ENCODE measurements around the gene GSG1.
"Not testable (repeated sequence)": the region's sequence is repeated elsewhere in the genome, so short reads cannot be mapped to it uniquely, and the experiment has no call there.

Gene GSG1

DNA sequence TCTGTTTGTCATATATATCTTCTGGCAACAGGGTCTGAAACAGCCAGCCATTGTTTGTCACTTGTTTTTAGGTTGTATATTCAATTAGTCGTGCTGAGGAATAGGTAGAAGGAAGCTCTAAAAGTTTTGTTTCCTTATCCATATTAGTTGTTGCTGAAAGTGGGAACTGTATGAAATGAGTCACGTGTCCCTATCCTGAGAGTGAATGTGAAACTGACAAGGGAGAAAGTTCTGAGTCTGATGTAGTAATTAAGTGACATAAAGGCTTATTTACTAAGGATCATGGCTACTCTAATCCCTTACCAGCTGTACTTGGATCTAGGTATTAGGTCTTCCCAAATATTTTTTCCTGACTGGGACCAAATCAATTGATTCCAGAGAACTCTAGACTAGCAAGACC is 42.9 kb downstream of the GSG1 start:
- DNase-seq (ENCODE audit: low spot score), result no peak

DNA sequence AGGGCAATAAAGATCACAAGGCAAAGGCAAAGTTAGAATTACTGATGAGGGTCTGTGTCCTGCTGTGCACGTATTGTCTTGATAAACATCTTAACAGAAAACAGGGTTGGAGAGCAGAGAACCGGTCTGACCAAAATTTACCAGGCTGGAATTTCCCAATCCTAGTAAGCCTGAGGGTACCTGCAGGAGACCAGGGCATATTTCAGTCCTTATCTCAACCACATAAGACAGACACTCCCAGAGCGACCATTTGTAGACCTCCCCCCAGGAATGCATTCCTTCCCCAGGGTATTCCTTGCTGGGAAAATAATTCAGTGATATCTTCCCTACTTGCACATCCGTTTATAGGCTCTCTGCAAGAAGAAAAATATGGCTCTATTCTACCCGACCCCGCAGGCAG is 49.9 kb downstream of the GSG1 start:
- not testable (repeated sequence) for DNase-seq (ENCODE audit: low spot score)

DNA sequence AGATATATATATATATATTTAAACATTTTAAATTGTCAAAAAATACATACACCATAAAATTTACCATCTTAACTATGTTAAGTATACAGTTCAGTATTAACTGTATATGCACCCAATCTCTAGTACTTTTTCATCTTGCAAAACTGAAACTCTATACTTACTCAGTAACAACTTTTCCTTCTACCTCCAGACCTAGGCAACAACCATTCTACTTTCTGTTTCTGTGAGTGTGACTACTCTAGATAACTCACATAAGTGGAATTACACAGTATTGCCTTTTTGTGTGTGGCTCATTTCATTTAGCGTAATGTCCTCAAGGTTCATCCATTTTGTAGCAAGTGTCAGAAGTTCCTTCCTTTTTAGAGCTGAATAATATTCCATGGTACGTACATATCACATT is 51.0 kb downstream of the GSG1 start:
- DNase-seq (ENCODE audit: low spot score), result no peak

DNA sequence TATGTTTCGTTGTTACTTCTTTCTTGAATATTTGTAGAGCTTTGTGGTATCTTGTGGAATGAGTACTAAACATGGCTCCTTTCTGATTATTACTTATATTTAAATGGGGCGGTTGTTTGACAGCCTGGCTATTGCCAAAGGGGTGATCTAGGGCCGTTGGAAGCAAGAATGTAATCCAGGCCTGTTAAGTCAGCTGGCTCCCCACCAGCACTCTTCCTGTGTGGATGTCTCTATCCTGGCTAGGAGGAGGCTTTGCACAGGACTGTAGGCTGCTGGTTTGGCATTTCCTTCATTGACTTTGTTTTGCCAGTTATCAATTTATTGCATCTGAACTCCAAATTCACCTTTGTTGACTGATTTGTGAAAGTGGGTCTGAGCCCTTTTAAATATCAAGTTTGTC is 53.7 kb downstream of the GSG1 start:
- no peak for DNase-seq (ENCODE audit: low spot score)

DNA sequence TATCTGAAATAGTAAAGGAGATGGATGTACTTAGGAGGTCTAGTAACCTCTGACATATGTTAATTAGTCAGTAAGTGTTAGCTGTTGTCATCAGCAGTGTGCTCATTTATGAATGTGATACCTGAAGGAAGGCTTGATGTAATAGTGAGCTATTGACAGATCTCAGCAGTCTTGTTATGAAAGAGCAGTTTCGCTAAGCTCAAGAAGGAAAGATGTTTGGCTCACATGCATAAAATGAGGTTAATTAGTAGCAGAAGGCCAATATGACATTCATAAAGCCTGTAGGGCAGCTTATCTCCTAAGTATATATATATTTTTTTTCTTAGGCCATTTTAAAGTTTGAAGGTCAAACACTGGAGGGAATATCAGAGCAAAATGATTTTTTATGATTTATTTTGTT is 56.5 kb downstream of the GSG1 start:
- no peak for DNase-seq (ENCODE audit: low spot score)

DNA sequence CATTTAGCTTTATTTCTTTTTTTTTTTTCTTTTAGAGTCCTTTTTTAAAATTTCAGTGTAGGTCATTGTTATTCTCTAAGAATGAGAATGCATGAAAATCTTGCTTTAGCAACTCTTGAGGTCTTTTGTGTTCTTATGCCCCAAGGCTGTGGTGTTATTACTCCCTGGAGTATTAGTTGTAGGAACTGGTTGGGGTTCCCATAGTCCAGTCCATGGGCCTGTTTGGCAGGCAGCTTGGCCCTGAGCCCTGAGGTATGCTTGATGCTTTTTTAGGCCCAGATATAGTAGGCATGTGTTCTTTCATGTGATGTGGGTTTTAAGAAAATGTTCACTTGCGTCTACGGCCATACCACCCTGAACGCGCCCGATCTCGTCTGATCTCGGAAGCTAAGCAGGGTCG is 57.7 kb downstream of the GSG1 start:
- no peak for DNase-seq (ENCODE audit: low spot score)

DNA sequence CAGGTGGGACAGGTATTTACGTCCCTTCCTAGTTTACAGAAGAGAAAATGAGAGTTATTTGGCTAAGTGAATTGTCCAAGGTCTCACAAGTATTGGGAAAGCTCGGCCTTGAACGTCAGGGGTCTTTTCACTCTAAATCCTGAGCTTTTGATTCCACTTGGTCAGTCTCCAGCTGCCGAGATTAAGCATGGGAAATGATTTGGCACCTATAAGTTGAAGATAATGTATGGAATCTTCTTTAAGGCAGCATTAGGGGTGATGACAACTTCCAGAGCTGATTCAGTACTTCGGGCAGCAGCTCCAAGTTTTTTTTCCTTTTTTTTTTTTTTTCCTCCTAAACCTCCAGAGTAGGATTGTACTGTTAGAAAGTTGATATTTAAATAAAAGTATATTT is 58.6 kb downstream of the GSG1 start:
- peak; percentile 27 for DNase-seq (ENCODE audit: low spot score)

DNA sequence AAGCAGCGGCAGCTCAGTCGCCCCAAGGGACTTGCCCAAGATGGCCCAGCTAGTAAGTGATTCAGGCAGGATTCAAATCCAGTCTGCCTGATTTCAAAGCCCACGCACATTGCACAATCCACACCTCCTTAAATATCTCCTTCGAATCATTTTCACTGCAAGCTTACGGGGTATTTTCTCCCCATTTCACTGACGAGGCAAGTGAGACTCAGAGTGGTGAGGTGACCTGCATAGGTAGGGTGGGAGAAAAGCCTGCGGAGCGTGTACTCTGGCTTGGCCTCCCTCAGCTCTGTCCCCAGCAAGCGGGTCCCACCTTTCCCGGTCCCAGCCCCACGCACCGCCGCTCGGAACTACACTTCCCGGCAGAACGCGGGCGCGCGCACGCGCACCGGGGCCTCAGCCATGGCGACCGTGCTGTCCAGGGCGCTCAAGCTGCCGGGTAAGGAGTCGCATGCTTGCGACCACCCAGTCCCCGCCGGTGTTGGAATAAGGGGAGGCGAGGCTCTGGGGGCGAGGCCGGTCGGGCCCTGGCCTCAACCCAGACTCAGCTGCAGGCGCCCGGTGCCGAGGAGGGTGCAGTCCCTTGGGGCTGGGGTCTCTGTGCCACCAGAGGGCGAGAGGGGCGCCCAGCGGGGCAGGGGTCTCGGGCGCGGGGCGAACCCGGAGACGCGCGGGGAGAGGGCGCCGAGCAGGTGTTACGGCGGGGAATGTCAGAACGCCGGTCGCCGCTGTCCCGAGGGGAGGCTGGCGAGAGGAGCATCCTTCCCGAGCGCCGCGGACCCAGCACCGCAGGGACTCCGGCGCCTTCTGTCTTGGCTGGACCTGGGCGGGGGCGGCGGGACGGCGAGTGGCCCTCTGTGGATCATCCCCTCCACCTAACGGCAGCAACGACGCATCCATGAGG is 59.2 kb downstream of the GSG1 start, which contains the start of gene FAM234B:
Gene FAM234B (plus strand): TSS at position 380 of the 904 bp plus-strand sequence. CDS start 23 bp downstream, at position 403.
- peak; percentile 94 for DNase-seq (ENCODE audit: low spot score)

DNA sequence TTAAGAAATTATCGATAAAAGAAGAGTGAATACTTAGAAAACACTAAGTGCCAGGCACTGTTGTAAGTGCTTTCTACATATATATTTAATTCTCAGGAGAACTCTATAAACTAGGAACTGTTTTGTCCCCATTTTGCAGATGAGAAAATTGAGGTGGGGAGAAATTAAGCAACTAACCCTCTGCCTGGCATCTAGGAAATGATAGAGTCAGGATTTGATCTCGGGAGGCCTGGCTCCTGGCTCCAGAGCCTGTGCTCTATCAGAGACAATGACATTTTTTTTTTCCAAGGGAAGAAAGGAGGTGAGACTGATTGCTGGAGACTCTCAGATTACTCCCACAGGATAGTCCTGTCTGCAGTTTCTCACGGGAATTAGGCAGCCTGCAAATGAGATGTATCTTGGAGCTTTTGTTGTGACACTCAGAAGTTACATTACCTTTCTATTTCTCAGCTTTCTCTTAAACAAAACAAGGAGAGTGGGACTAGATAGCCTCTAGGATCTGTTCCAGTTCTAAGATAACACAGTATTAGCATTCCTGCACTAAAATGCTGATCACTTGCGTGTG is 60.7 kb downstream of the GSG1 start:
- DNase-seq (ENCODE audit: low spot score), result no peak

DNA sequence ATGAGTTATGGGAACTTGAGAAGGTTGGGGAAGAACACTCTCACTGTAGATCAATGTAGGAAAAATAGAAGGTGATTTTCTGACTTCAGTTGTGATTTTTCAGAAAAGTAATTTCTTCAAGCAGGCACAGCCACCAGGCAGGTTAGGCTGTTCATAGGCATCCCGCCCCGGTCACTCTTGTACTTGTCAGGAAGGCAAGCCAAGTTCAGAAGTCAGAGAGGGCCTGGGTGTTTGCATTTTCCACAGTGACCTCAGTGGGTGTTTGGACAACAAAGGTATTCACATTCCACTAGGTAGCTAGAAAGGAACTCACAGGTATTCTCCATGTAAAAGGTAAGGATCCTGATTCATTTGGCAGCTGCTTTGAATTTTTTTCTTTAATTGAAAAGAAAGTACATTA is 62.2 kb downstream of the GSG1 start:
- no peak for DNase-seq (ENCODE audit: low spot score)

DNA sequence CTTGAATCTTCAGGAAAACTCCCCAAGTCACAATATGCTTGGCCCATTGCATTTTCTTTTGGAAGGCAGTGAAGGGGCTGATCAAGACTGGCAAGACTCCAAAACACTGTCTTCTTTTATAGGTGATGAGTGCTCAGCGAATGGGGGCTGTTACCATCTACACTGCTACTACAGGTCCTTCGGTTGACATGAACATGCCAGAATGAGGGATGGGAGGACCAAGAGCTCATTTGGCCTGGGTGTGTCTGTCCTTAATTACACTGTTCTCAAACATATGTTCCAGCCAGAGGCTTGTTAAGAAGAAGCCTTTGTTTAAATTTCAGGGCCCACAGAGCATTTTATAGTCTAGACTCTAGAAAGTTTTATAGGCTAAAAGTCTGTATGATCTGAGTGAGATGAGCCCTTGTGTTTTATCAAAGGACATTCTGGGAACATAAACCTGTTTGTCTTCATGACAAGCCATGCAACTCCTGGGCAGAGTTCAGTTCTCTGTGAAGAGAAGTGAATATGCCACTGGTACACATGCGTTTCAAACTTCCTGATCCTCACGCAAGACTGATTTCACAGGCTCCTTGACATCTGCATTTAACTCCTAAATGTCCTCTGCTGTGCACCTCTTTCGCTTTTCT is 64.0 kb downstream of the GSG1 start:
- DNase-seq (ENCODE audit: low spot score), result no peak

DNA sequence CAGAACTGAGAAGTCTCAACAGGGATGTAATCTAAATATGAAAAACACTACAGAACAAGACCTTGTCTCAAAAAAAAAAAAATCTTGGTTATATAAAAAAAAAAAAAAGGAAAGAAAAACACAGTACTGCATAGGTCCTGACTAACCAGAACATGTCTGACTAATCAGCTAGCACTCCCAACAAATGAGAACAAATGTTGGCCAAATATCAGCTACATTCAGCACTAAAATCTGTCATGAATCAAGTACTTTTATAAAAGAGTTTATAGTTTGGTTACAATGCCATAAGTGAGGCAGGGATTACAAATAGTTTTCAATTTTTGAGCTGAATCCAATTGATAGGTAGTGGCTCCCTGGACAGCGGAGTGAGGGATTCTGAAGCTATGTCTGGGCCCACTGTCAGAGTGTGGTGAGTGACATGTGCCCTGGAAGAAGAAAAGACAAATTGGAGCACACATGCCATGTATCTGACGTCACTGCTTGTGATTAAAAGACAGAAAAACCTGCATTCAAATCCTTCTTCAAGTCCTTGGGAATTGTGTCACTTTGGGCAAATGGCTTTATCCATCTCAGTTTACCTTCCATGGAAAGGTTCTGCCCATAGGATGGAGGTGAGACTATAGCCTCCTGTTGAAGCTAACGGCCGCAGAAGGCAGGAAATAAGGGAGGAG is 64.8 kb downstream of the GSG1 start:
- no peak for DNase-seq (ENCODE audit: low spot score)

DNA sequence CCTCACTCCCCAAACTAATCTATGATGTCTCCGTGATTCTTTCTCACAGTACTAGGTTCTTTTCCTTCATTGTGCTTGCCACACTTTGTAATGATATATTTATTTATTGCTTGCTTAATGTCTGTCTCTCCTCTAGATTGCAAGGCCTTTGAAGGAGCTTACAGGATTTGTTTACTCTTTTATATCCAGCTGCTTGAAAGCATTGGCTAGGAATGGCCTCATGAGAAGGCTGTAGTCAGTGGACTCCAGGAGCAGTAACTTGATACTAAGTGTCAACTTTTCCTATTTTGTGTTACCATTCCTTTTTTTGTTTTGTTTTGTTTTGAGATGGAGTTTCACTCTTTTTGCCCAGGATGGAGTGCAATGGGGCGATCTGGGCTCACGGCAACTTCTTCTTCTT is 66.6 kb downstream of the GSG1 start:
- no peak for DNase-seq (ENCODE audit: low spot score)

DNA sequence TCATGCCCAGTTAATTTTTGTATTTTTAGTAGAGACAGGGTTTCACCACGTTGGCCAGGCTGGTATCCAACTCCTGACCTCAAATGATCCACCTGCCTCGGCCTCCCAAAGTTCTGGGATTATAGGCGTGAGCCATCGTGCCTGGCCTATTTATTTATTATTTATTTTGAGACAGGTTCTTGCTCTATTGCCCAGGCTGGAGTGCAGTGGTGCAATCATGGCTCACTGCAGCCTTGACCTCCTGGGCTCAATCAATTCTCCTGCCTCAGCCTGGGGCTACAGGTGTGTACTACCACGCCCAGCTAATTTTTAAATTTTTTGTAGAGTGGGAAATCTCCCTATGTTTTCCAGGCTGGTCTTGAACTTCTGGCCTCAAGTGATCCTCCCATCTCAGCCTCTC is 68.1 kb downstream of the GSG1 start:
- not testable (repeated sequence) for DNase-seq (ENCODE audit: low spot score)
